ENCODE data around the gene DTNB.
"Not testable (repeated sequence)": the region's sequence is repeated elsewhere in the genome, so short reads cannot be mapped to it uniquely, and the experiment has no call there.

Gene DTNB

DNA sequence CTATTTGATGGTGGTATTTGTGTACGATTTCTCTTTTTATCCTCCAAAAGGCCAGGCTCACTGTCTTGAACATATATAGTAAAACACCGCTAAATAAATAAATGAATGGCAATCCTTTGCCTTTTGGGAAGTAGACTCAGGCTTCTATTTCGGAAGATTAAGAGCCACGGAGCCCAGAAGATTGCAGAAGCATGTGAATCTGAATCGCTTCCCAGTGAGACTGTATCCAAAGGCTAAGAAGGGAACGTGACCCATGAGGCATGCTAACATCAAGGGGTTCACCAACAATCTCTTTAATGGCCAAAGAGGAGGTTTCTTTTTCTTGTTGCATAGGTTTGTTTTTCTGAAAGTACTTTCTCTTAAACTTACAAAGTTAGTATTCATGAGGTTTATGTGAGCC, 261.6 kb downstream of the DTNB start:
- DNase-seq = no peak

DNA sequence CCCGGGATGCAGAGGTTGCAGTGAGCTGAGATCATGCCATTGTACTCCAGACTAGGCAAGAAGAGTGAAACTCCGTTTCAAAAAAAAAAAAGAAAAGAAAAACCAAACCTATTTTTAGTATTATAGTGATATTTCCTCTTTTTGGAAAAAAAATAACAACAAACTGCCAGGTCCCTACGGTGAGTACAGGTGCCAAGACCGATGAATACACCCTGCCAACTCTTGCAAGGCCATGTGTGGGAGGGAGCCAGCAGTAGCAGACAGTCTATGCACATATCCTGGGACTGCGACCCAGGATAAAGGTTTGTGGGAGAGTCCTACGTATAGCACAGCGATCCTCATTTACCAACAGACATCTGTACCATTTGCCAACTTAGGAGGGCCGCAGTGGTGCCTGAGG, 262.1 kb downstream of the DTNB start:
- no peak for DNase-seq

DNA sequence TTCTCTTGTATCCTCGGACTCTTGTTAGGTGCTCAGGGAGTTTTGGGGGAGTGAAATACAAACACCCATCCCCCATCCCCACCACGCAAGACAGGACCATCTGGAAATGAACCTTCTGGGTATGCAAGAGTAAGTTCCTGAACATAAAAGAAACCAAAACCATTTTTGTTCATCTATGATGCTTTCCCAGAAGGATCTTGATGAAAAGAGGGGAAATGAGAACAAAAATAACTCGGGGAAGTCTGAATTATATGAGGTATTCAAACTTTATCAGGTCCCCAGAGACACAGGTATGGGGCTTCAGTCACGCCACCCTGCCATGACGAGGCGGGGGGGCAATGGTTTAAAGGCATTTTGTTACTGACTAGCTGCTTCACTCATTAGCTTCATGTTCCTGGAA, 263.0 kb downstream of the DTNB start:
- DNase-seq = no peak

DNA sequence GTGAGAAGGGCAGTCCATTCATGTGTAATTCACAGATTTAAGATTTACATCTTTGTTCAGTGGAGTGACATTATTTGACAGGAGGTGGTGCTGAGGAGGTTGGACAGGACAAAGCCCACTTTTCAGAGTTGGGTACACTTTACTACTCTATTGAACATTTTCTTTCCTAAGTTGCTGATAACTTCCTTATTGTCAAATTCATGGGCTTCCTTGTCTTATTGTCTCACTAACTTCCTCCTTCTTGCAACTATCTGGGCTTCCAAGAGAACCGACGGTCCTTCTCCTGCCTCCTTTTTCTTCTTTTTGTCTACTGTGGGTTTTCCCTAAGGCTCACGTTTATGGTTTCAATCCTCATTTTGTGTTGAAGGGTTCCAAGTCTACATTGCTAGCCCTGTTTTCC, 263.9 kb downstream of the DTNB start:
- DNase-seq = no peak

DNA sequence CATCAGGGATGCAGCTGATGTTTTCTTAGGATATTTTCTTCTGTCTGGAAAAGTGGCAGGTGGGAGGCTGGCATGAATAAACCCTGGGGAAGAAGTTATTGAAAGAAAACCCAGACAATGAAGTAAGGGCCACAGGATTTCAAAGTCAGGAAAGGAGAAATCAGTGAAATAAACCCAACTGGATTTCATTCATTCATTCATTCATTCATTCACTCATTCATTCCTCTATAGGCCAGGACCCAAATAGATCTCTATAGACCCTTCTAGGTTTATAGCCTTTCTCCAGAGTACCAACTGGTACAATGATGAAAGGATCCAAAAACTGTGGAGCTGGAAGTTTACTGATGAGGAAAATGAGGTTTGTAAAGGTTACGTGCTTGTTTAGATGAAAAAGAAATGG, 264.3 kb downstream of the DTNB start:
- DNase-seq = no peak

DNA sequence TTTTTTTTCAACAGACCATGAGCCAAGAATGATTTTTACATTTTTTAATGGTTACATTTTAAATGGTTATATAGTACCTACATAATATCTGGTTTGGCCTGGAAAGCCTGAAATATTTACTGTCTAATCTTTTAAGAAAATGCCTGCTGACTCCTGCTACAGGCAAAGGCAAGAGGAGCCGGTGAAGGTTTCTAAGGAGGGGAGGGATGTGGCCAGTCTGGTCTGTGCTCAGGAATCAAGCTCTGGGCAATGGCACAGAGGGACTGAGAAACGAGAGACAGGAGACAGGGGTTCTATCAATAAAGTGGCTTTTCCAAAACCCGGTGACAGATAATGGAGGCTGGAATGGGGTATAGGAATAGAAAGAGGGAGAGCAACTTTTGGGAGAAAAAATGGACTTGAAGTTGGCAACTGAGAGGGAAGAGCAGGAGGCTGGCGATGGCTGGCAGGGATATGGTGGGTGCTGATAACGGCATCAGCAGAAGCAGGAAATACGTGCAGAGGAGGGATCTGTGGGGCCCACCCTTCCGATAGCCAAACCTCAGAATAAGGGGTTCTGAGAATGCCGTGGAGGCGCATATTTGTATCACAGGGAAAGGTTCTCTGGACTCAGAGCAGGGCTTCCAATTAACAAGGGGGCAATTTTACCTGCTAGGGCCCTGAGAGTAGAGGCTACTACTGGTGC, 267.6 kb downstream of the DTNB start:
- no peak for DNase-seq

DNA sequence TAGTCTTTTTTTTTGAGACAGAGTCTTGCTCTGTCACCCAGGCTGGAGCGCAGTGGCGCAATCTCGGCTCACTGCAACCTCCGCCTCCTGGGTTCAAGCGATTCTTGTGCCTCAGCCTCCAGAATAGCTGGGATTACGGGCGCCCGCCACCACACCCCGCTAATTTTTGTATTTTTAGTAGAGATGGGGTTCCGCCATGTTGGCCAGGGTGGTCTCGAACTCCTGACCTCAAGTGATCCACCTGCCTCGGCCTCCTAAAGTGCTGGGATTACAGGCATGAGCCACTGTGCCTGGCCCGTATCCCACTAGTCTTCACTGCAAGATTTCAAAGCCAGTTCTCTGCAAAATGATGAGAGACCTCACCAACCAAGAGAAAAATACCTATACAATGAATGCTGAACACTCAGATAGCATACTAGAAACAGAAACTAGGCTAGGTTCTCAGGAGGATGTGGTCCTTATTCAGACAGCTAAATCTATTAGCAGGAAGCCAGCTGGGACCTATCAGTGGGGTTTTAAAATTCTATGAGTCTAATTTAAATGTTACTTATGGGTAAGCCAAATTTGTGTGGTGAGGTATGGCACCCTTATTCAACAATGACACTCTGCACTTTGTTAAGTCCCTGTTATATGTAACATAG, 270.1 kb downstream of the DTNB start:
- not testable (repeated sequence) for DNase-seq

DNA sequence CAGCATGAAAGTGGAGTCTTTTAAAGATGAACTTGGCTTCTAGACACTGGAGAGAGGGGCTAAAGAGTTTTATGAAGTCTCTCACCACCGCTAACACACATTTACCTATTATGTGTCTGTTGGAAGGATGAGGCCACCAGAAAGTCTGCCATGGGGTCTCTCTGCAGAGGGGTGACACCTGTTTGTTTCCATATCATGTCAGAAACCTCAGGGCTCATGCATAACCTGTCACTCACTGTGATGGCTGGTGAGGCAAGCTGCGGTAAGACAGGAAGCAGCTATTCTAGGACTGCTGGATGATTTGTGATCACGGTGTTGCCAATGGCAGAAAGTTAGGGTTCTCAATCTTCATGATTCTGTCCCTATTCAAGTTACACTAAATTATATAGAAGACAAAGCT, 270.9 kb downstream of the DTNB start:
- no peak for DNase-seq

DNA sequence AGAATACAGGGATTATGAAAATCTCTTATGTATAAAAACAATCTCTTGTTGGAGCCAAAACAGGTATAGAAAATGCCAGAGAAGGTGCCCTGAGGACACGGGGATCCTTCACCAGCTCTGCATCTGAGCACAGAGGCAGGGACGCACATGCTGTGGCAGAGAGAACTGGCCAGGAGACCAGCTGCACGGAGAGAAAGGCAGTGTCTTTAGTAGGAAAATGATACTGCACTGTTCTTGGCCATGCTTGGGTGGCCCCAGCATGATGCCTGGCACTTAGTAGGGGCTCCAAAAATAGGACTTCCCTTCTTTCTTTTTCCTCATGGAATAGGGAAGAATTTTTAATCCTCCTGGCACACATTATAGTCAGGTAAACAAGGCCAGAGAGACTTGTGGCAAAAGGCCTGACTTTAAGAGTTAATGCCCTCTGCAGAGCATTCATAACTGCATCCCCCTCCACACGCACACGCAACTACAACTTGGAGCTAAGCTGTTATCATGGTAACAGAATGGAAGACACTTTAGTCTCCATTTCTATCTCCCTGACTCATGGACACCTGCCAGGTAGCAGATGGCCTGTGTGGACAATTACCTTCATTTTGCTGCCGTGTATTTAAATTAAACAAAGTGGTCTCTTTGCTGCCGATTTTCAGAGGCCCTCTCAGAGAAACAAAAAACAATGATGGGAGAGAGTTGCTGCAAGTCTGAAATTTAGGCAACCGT, 271.9 kb downstream of the DTNB start:
- no peak for DNase-seq

DNA sequence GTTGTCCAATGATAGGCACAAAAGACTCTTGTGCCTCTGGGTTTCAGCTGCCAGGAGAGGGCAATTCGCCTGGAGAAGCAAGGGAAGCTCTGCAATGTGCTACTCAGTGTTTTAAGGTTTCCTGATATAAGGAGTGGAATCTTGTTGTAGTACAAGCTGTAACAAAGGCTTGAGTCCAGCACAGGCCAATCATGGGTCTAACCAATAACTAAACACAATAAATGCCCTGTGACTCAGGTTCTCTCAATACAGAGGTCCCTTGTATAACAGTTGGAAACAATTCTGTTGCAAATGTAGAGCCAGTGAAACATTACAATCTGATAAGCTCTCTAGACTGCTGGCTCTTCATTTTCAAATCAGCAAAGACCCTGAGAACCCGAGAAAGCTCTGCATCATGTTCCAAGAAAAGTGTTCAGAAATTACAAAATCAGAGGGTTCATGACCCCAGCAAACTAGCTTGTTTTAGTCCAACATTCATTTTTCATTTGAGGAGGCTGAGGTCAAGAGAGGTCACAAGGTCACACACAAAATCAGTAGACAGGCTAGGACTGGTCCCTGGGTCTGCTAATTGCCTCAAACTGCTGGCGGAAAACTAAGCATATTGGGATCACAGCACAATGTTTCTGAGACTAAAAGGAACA, 272.7 kb downstream of the DTNB start:
- DNase-seq = no peak

DNA sequence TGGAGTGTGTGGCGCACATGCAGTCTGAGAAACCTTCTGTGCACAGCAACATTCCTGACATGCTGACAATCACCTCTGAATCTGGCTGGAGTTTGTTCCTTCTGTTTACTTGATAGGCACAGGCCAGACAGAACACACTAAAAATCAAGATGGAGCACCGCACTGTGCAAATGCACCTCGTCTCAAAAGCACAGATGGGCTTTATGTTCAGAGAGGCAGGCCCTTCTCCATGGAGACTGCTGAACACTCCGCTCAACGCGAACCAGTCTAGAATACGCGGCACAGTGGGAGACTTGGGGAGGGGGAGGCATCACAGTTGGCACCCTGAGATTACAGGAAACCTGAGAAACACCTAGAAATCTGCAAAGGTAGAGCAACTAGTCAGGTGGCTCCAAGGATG, 273.2 kb downstream of the DTNB start:
- no peak for DNase-seq

DNA sequence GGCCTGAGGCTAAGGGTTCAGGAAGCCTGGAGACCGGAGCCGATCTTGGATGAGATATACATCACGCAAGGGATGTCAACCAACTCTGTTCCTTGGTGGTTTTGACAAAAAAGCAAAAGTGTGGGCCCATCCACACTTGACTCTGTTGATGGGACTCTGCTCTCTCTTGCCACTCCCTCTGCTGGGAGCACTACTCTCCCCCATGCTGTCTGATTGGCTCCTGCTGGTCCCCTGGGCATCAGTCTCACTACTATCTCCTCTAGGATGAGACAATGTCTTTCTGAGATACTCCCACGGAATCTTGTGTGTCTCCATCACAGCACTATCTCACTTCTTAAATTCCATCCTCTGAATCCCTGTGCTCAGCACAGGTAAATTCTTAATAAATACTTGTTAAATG, 274.8 kb downstream of the DTNB start:
- DNase-seq = no peak

DNA sequence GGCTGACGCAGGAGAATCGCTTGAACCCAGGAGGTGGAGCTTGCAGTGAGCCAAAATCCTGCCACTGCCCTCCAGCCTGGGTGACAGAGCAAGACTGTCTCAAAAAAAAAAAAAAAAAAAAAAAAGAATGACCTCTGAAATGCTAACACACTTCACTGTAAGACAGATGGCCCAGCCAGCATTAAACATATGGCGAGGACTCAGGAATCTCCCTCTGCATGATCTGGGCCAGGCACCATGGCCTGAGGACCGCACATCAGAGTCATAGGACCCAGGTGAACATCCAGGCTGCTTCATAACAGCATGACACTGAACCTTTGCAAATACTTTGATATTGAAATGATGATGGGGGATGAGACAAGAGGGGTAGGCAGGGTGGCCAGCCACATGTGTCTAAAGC, 275.6 kb downstream of the DTNB start:
- no peak for DNase-seq

DNA sequence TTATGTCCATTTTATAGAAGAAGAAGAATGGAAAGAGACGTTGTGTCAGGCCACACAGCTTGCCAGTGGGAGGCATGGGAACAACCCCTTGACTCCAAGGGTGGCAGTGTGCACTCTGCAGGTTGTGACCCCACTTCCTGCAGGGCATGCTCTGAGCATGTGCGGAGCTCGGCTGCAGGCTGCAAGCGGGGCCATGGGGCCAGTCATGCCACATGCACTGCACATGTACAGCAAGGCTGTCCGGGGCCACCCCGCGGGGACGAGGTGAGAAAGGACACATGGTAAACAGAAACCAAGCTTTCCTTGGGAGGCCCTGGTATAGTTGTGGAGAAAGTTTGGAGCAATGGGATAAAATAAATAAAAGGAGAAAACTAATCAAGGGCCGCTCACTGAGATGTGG, 284.2 kb downstream of the DTNB start:
- no peak for DNase-seq

DNA sequence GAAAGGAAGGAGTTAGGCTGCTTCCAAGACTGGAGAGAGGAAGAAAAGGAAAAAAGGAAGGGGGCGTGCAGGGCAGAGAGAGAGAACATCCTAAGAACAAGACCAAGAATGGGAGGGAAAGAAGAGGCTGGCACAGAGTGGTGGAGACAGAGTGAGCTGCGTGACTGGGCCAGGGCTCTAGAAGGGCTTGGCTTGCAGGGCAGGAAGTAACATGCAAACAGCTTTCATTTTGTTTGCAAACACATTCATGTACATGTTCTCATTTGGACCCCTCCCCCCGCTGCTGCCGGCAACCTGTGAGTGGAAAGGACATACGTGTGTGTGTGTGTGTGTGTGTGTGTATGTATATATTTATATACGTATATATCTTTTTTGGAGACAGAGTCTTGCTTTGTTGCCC, 284.9 kb downstream of the DTNB start:
- no peak for DNase-seq

DNA sequence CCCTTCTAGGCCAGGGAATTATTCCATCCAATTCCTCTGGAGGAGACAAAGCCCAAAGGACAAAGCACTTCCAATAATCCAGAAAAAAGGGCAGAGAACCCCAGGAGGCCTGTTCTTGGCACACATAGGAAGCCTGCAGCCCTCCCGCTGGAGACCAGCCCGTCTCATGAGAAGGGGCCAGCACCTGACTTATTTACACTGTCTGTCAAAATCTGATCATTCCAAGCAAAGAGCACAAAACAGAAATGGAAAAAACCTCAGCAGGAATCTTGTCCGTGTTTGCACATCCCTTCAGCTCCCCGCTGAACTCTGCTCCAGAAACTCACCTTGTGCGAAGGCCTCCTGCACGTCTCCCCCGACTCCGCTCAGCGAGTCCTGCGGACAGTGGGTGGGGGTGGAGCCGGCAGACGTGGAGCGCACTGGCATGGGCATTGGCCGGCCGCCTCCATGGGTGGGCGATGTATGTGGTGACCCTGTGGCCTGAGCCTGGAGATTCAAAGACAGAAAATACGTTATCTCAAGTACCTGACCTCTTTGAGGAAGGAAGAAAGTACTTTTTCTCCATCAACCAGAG, 285.4 kb downstream of the DTNB start:
- no peak for DNase-seq

DNA sequence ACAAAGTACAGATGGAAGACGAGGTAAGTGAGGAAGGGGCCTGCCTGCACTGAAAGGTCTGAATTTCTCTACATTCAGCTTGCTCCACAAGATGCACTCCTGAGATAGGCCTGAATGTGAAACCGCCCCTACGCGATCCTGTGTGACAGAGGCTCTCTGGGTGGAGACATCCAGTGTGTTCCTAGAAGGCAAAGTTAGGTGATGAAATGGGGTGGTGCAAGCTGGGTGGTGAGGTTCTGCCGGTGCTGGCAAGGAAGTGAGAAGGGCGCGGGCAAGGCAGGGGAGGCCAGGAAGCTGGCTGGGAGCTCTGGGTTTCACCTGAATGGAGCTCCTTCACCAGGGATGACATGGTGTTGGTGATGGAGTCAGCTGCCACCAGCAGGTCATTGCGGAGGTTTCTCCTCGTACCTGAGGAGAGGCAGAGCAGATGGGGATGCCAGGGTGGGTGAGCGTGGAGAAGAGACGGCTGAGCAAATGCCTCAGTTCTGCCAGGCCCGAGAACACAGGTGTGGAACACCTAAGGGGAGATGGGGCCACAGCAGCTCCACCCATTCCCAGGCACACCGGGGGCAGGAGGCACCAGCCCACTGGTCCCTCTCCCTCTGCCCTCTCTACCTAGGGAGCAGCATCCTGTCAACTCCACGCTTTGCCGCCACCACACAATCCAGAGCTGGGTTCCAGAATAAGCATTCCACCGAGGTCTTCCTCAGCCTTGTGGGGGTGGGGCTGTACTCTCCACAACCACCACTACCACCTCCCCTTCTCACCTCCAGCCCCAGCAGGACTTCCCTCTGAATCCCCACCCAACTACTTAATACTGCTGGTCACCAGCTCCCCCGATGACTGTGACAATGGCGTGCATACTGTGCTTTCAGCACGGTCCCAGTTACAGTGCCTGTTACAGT, 286.2 kb downstream of the DTNB start:
- no peak for DNase-seq

DNA sequence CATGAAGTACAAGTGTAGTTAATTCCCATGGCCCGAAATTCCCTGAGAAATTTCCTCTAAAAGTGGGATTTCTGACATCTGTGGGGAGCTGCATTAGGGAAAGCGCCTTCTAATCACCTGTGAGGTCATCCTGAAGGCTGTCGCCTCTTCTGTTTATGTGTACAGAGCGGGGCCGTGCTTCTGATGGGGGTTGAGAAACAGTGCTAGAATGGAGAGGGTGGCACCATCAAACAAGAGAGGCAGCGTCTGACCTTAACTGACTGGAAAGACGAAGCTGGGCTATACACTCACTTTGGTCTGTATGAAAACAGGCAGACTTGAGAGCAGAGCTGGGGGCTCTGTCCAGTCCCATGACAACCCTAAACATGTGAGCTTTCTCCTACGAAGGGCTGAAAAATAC, 287.5 kb downstream of the DTNB start:
- DNase-seq = no peak

DNA sequence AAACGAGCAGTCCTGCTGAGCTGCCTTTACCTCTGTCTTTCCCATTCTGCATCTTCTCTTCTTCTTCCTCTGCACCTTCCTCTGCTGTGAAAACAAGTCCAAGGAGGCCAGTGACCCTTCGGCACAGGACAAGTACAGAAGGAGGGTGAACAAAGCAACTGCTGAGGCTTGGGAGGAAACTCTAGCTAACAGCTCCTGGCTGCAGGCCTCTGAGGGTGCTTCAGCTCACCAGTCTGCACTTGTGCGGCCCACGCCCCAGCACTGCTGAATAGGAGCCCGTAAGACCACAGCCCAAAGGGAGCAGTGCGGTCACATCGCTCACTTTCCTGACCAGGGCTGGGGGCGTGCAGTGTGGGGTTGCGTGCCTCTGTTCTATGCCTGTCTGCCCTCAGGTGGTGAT, 289.6 kb downstream of the DTNB start:
- DNase-seq = no peak

DNA sequence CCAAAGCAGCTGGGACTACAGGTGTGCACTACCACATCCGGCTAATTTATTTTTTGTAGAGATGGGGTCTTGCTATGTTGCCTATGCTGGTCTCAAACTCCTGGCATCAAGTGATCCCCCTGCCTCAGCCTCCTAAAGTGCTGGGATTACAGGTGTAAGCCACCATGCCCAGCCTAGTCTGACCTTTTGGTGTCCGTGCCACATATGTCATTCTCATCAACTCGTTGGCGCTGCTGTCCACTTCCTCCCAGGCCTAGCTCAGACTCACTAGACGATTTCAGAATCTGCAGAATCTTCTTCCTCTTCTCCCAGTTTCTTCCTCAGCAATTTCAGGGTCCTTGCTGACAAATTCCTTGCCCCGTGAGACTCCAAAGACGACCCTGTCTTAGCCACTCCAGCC, 291.9 kb downstream of the DTNB start:
- DNase-seq = no peak

DNA sequence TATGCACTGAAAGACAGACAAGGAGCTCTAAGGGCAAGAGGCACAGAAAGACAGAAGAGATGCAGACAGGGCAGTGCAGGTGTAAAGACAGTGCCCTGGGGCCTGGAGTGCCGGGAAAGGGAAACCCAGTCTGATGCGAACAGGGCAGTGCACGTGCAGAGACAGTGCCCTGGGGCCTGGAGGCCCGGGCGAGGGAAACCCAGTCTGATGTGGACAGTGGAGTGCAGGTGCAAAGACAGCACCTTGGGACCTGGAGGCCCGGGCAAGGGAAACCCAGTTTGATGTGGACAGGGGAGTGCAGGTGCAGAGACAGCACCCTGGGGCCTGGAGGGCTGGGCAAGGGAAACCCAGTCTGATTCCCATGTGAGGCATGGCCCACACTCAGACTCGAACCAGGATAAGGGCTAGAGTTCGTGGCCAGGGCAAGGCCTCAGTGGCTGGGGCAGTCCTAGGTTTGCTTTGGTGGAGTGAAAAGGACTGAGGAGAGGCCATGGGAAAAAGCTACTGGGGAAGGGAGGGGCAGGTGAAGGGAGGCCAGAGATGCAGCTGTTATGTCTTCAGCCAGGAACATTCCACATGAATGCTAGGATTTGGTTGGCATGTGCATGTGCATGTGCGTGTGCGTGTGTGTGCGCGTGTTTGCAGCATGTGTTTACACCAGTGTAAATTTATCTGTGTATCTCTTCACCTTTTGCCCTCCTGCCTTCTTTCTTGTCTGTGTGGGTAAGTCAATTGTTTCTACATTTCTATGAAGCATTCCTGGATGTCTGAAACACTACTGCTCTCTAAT, 292.6 kb downstream of the DTNB start:
- no peak for DNase-seq

DNA sequence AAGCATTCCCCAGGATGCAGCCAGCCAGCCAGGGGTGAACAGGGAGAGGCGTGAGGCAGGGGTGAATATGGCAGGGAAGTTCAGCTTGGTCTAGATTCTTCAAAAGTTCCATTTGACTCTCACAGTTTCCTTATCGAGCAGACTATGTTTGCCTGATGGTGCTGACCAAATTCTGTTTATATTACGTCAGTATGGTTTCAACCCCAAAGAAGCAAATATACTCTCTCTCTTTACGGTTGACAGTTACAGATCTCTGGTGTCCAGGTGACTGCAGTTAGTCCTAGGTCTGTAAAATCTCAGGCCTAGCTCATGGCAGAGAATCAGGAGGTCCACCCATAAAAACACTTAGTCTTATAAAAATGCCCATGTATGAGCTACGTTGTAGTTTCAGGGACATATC, 293.4 kb downstream of the DTNB start:
- DNase-seq = no peak
